GM12864 (cell line): ENCODE measurements around the gene SMARCD1.

ENCODE experiments used
- DNase-seq: peaks from one replicate; pipeline ENCODE4 v3.0.0-alpha.2; 2011; ENCODE audit warnings: low read depth
- H3K4me3 ChIP-seq: 2 replicates; pipeline ENCODE4 v1.5.1; 2011; ENCODE audit warnings: mild to moderate bottlenecking, low read depth, low read length, control low read depth
- CTCF ChIP-seq: IDR thresholded peaks from 2 replicates; pipeline ENCODE4 v1.5.1; 2011; ENCODE audit warnings: low read depth, mild to moderate bottlenecking, moderate library complexity, low read length, control low read depth, inconsistent platforms; ENCODE audit errors: missing control alignments

Gene SMARCD1

GRCh38 chr12:50085615-50086072, 502 bp downstream of the SMARCD1 start:
- DNase-seq = no peak
- H3K4me3 ChIP-seq = peak overlapping the region; percentile 89
- TF ChIP-seq CTCF = no peak

DNA sequence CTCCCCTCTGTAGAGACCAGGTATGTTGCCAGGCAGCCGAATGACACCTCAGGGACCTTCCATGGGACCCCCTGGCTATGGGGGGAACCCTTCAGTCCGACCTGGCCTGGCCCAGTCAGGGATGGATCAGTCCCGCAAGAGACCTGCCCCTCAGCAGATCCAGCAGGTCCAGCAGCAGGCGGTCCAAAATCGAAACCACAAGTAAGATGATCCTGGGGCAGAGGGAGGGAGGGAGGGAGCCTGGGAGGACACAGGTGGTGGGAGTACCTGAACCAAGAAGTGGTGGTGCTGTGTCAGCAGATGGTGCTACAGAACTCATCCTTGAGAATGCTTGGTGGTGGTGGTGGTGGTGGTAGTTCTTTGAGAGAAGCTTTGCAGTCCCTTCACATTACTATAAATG, 1.0 kb downstream of the SMARCD1 start:
- peak overlapping the region; percentile 89 for H3K4me3 ChIP-seq
- no peak for TF ChIP-seq CTCF
- no peak for DNase-seq

GRCh38 chr12:50087151-50087550, 2.0 kb downstream of the SMARCD1 start:
- DNase-seq = no peak
- TF ChIP-seq CTCF = no peak
- no peak overlapping the region for H3K4me3 ChIP-seq

- no peak for DNase-seq
- no peak overlapping the region for H3K4me3 ChIP-seq
- TF ChIP-seq CTCF = no peak
Measured at GRCh38 chr12:50087995-50088394, 2.9 kb downstream of the SMARCD1 start.

GRCh38 chr12:50088577-50089335, 3.6 kb downstream of the SMARCD1 start:
- no peak for DNase-seq
- peak; percentile 92 for TF ChIP-seq CTCF
- no peak overlapping the region for H3K4me3 ChIP-seq

DNA sequence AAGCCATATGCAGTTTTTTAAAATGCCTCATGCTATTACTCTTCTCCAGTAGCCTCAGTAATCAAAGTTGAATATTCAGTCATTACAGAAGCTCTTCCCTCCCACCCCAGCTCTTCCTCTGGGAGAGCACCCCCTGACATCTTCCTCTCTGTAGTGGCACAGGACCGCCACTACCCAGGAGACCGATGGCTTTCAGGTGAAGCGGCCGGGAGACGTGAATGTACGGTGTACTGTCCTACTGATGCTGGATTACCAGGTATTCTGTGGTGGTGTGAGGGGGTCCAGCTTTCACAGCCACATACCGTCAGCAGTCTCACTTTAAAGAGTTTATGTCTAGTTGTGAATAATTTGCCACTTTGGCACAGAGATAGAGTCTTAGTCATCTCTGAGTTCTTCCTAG, 4.6 kb downstream of the SMARCD1 start:
- TF ChIP-seq CTCF = no peak

GRCh38 chr12:50090391-50090790, 5.2 kb downstream of the SMARCD1 start:
- no peak for DNase-seq
- TF ChIP-seq CTCF = no peak
- no peak overlapping the region for H3K4me3 ChIP-seq

More for the DNA sequence above, 4.6 kb downstream of the SMARCD1 start:
- H3K4me3 ChIP-seq = no peak overlapping the region
- no peak for DNase-seq
